ENCODE data around the gene ACSL5.
A peak's percentile ranks its signal among the peaks of the same experiment; 100 is the strongest.
"Not testable (repeated sequence)": the region's sequence is repeated elsewhere in the genome, so short reads cannot be mapped to it uniquely, and the experiment has no call there.

ACSL5 gene

GRCh38 chr10:112376396-112376790, 2.5 kb downstream of the ACSL5 start:
- Histone ChIP-seq H3K9me3 (ENCODE audit: control insufficient read depth in 2 of 2, low read length in 2 of 2) (no peaks in the 10 kb centered on the region), H3K4me3 (ENCODE audit: low read length in 2 of 2) (peak overlapping the region; percentile 48 to 61), H3K27ac (ENCODE audit: low read length) (peak overlapping the region; percentile 18), H3K27me3 (ENCODE audit: control insufficient read depth in 1 of 2, insufficient read depth in 2 of 2, low read length in 2 of 2) (peaks cover 0 to 6% of the 10 kb centered on the region in 2 donors), H3K4me1 (ENCODE audit: control insufficient read depth, insufficient read depth, low read length) (peaks cover 5% of the 10 kb centered on the region), H3K36me3 (ENCODE audit: control insufficient read depth in 2 of 2, insufficient read depth in 2 of 2, low read length in 2 of 2) (no peaks in the 10 kb centered on the region), H3K9ac (ENCODE audit: low read length in 2 of 2) (peak overlapping the region; percentile 53 to 60)

GRCh38 chr10:112377116-112377515, 3.2 kb downstream of the ACSL5 start:
- H3K9ac ChIP-seq (ENCODE audit: low read length in 2 of 2); H3K36me3 ChIP-seq (ENCODE audit: control insufficient read depth in 2 of 2, insufficient read depth in 2 of 2, low read length in 2 of 2); H3K27me3 ChIP-seq (ENCODE audit: control insufficient read depth in 1 of 2, insufficient read depth in 2 of 2, low read length in 2 of 2); H3K27ac ChIP-seq (ENCODE audit: low read length); H3K9me3 ChIP-seq (ENCODE audit: control insufficient read depth in 2 of 2, low read length in 2 of 2); H3K4me1 ChIP-seq (ENCODE audit: control insufficient read depth, insufficient read depth, low read length): not testable (repeated sequence)
- H3K4me3 ChIP-seq (ENCODE audit: low read length in 2 of 2): peak overlapping the region in 1 of 2 donors; percentile 61

- no peak overlapping the region for H3K27ac ChIP-seq (ENCODE audit: low read length)
- no peaks in the 10 kb centered on the region for H3K9me3 ChIP-seq (ENCODE audit: control insufficient read depth in 2 of 2, low read length in 2 of 2)
- peaks cover 5% of the 10 kb centered on the region for H3K4me1 ChIP-seq (ENCODE audit: control insufficient read depth, insufficient read depth, low read length)
- no peak overlapping the region for H3K4me3 ChIP-seq (ENCODE audit: low read length in 2 of 2)
- H3K36me3 ChIP-seq (ENCODE audit: control insufficient read depth in 2 of 2, insufficient read depth in 2 of 2, low read length in 2 of 2): no peaks in the 10 kb centered on the region
- peaks cover 0 to 4% of the 10 kb centered on the region in 2 donors for H3K27me3 ChIP-seq (ENCODE audit: control insufficient read depth in 1 of 2, insufficient read depth in 2 of 2, low read length in 2 of 2)
- H3K9ac ChIP-seq (ENCODE audit: low read length in 2 of 2): no peak overlapping the region
Measured at GRCh38 chr10:112379635-112380296, 5.8 kb downstream of the ACSL5 start.

- Histone ChIP-seq H3K36me3 (ENCODE audit: control insufficient read depth in 2 of 2, insufficient read depth in 2 of 2, low read length in 2 of 2) (no peaks in the 10 kb centered on the region), H3K4me1 (ENCODE audit: control insufficient read depth, insufficient read depth, low read length) (no peaks in the 10 kb centered on the region), H3K27ac (ENCODE audit: low read length) (no peak overlapping the region)
Measured at GRCh38 chr10:112382515-112383235, 8.8 kb downstream of the ACSL5 start.

GRCh38 chr10:112383325-112383724, 9.4 kb downstream of the ACSL5 start:
- no peak overlapping the region for H3K9ac ChIP-seq (ENCODE audit: low read length in 2 of 2)
- no peaks in the 10 kb centered on the region for H3K9me3 ChIP-seq (ENCODE audit: control insufficient read depth in 2 of 2, low read length in 2 of 2)
- H3K27me3 ChIP-seq (ENCODE audit: control insufficient read depth in 1 of 2, insufficient read depth in 2 of 2, low read length in 2 of 2): no peaks in the 10 kb centered on the region
- H3K27ac ChIP-seq (ENCODE audit: low read length): no peak overlapping the region
- H3K36me3 ChIP-seq (ENCODE audit: control insufficient read depth in 2 of 2, insufficient read depth in 2 of 2, low read length in 2 of 2): no peaks in the 10 kb centered on the region
- H3K4me3 ChIP-seq (ENCODE audit: low read length in 2 of 2): no peak overlapping the region
- H3K4me1 ChIP-seq (ENCODE audit: control insufficient read depth, insufficient read depth, low read length): no peaks in the 10 kb centered on the region

More at GRCh38 chr10:112382515-112383235, 8.8 kb downstream of the ACSL5 start:
- Histone ChIP-seq H3K27me3 (ENCODE audit: control insufficient read depth in 1 of 2, insufficient read depth in 2 of 2, low read length in 2 of 2) (no peaks in the 10 kb centered on the region), H3K9me3 (ENCODE audit: control insufficient read depth in 2 of 2, low read length in 2 of 2) (no peaks in the 10 kb centered on the region), H3K4me3 (ENCODE audit: low read length in 2 of 2) (no peak overlapping the region), H3K9ac (ENCODE audit: low read length in 2 of 2) (no peak overlapping the region)

GRCh38 chr10:112384141-112384540, 10.2 kb downstream of the ACSL5 start:
- H3K27me3 ChIP-seq (ENCODE audit: control insufficient read depth in 1 of 2, insufficient read depth in 2 of 2, low read length in 2 of 2): no peaks in the 10 kb centered on the region

GRCh38 chr10:112385201-112385600, 11.3 kb downstream of the ACSL5 start:
- Histone ChIP-seq H3K27me3 (ENCODE audit: control insufficient read depth in 1 of 2, insufficient read depth in 2 of 2, low read length in 2 of 2) (no peaks in the 10 kb centered on the region), H3K27ac (ENCODE audit: low read length) (no peak overlapping the region), H3K36me3 (ENCODE audit: control insufficient read depth in 2 of 2, insufficient read depth in 2 of 2, low read length in 2 of 2) (no peaks in the 10 kb centered on the region), H3K9ac (ENCODE audit: low read length in 2 of 2) (no peak overlapping the region), H3K4me3 (ENCODE audit: low read length in 2 of 2) (no peak overlapping the region), H3K4me1 (ENCODE audit: control insufficient read depth, insufficient read depth, low read length) (no peaks in the 10 kb centered on the region), H3K9me3 (ENCODE audit: control insufficient read depth in 2 of 2, low read length in 2 of 2) (no peaks in the 10 kb centered on the region)

More at GRCh38 chr10:112384141-112384540, 10.2 kb downstream of the ACSL5 start:
- Histone ChIP-seq H3K9me3 (ENCODE audit: control insufficient read depth in 2 of 2, low read length in 2 of 2) (no peaks in the 10 kb centered on the region), H3K4me1 (ENCODE audit: control insufficient read depth, insufficient read depth, low read length) (no peaks in the 10 kb centered on the region), H3K9ac (ENCODE audit: low read length in 2 of 2) (no peak overlapping the region), H3K27ac (ENCODE audit: low read length) (no peak overlapping the region), H3K36me3 (ENCODE audit: control insufficient read depth in 2 of 2, insufficient read depth in 2 of 2, low read length in 2 of 2) (no peaks in the 10 kb centered on the region), H3K4me3 (ENCODE audit: low read length in 2 of 2) (no peak overlapping the region)

GRCh38 chr10:112388056-112388455, 14.1 kb downstream of the ACSL5 start:
- not testable (repeated sequence) for H3K36me3 ChIP-seq (ENCODE audit: control insufficient read depth in 2 of 2, insufficient read depth in 2 of 2, low read length in 2 of 2); H3K9me3 ChIP-seq (ENCODE audit: control insufficient read depth in 2 of 2, low read length in 2 of 2); H3K27ac ChIP-seq (ENCODE audit: low read length); H3K9ac ChIP-seq (ENCODE audit: low read length in 2 of 2); H3K27me3 ChIP-seq (ENCODE audit: control insufficient read depth in 1 of 2, insufficient read depth in 2 of 2, low read length in 2 of 2); H3K4me3 ChIP-seq (ENCODE audit: low read length in 2 of 2); H3K4me1 ChIP-seq (ENCODE audit: control insufficient read depth, insufficient read depth, low read length)

GRCh38 chr10:112388548-112388947, 14.6 kb downstream of the ACSL5 start:
- Histone ChIP-seq H3K27ac (ENCODE audit: low read length) (no peak overlapping the region), H3K9ac (ENCODE audit: low read length in 2 of 2) (no peak overlapping the region)

GRCh38 chr10:112389271-112389822, 15.4 kb downstream of the ACSL5 start:
- Histone ChIP-seq H3K27me3 (ENCODE audit: control insufficient read depth in 1 of 2, insufficient read depth in 2 of 2, low read length in 2 of 2) (no peaks in the 10 kb centered on the region), H3K9me3 (ENCODE audit: control insufficient read depth in 2 of 2, low read length in 2 of 2) (no peaks in the 10 kb centered on the region), H3K4me3 (ENCODE audit: low read length in 2 of 2) (no peak overlapping the region), H3K36me3 (ENCODE audit: control insufficient read depth in 2 of 2, insufficient read depth in 2 of 2, low read length in 2 of 2) (no peaks in the 10 kb centered on the region), H3K9ac (ENCODE audit: low read length in 2 of 2) (no peak overlapping the region), H3K27ac (ENCODE audit: low read length) (no peak overlapping the region), H3K4me1 (ENCODE audit: control insufficient read depth, insufficient read depth, low read length) (no peaks in the 10 kb centered on the region)

More at GRCh38 chr10:112388548-112388947, 14.6 kb downstream of the ACSL5 start:
- Histone ChIP-seq H3K36me3 (ENCODE audit: control insufficient read depth in 2 of 2, insufficient read depth in 2 of 2, low read length in 2 of 2) (no peaks in the 10 kb centered on the region), H3K4me3 (ENCODE audit: low read length in 2 of 2) (no peak overlapping the region), H3K27me3 (ENCODE audit: control insufficient read depth in 1 of 2, insufficient read depth in 2 of 2, low read length in 2 of 2) (no peaks in the 10 kb centered on the region), H3K4me1 (ENCODE audit: control insufficient read depth, insufficient read depth, low read length) (no peaks in the 10 kb centered on the region), H3K9me3 (ENCODE audit: control insufficient read depth in 2 of 2, low read length in 2 of 2) (no peaks in the 10 kb centered on the region)

All from stomach smooth muscle (tissue), 2 donors.